Measurements from ENCODE around the gene FAM174B. TPM values are rescaled to one million over a fixed set of nuclear protein-coding genes. Genes with fewer than 3 reads are reported as not detected.

Gene FAM174B
- total RNA-seq, 1 experiment from 2014 or later, result 0.30 TPM

DNA sequence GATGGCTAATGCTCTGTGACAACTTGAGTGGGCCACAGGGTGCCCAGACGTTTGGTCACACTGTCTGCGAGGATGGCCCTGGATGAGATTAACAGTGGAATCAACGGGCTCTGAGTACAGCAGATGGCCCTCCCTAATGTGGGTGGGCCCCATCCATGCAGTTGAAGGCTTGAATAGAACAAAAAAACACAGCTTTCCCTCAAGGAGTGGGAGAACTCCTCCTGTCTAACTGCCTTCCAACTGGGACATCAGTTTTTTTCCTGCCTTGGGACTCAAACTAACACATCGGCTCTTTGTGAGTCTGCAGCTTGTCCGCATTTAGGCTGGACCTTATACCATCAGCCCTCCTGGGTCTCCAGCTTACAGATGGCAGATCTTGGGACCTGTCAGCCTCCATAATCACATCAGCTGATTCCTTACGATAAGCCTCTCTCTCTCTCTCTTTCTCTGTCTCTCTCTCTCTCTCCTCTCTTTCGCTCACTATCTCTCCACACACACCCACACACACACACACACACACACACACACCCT, 20.8 kb downstream of the FAM174B start:
- H3K4me2 ChIP-seq (ENCODE audit: low read length), result no peak overlapping the region
- BruUV-seq (replicated peaks), result no TSS peak
- H3K9me3 ChIP-seq (ENCODE audit: control insufficient read depth in 1 of 2, insufficient read depth in 1 of 2, low read depth in 1 of 2, low read length in 2 of 2), result no peaks in the 10 kb centered on the region
- CTCF ChIA-PET, result no interaction called here
- H3K4me3 ChIP-seq (replicated peaks in 1 of 2; ENCODE audit: low read depth in 1 of 2, low read length in 2 of 2), result no peak overlapping the region
- TF ChIP-seq ELF1 (IDR thresholded peaks at IDR 0.05; ENCODE audit: borderline replicate concordance, low read depth) (no peak), ZNF274 (IDR thresholded peaks at IDR 0.05; ENCODE audit: low read depth, low read length) (no peak), JUND (IDR thresholded peaks at IDR 0.05) (no peak), POLR2A (IDR thresholded peaks at IDR 0.05; ENCODE audit: borderline replicate concordance, extremely low read depth, insufficient read depth, insufficient read length) (no peak), SIN3A (IDR thresholded peaks at IDR 0.05; ENCODE audit: low read depth) (no peak), EGR1 (IDR thresholded peaks at IDR 0.05; ENCODE audit: low read depth) (no peak), FOSL1 (IDR thresholded peaks at IDR 0.05; ENCODE audit: low read depth) (no peak), YY1 (IDR thresholded peaks at IDR 0.05; ENCODE audit: extremely low read depth, insufficient replicate concordance, low read depth, low read length) (no peak), ZFX (IDR thresholded peaks at IDR 0.05) (no peak), POLR2AphosphoS5 (IDR thresholded peaks at IDR 0.05; ENCODE audit: low read depth, low read length) (no peak), EZH2 (IDR thresholded peaks at IDR 0.05) (no peak), CBX3 (IDR thresholded peaks at IDR 0.05; ENCODE audit: low read depth) (no peak)
- TF ChIP-seq, protein P1, sequence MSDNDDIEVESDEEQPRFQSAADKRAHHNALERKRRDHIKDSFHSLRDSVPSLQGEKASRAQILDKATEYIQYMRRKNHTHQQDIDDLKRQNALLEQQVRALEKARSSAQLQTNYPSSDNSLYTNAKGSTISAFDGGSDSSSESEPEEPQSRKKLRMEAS (IDR thresholded peaks at IDR 0.05), result no peak
- TF ChIP-seq, protein P2, sequence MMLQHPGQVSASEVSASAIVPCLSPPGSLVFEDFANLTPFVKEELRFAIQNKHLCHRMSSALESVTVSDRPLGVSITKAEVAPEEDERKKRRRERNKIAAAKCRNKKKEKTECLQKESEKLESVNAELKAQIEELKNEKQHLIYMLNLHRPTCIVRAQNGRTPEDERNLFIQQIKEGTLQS (IDR thresholded peaks at IDR 0.05), result no peak
- TF ChIP-seq, protein P3, sequence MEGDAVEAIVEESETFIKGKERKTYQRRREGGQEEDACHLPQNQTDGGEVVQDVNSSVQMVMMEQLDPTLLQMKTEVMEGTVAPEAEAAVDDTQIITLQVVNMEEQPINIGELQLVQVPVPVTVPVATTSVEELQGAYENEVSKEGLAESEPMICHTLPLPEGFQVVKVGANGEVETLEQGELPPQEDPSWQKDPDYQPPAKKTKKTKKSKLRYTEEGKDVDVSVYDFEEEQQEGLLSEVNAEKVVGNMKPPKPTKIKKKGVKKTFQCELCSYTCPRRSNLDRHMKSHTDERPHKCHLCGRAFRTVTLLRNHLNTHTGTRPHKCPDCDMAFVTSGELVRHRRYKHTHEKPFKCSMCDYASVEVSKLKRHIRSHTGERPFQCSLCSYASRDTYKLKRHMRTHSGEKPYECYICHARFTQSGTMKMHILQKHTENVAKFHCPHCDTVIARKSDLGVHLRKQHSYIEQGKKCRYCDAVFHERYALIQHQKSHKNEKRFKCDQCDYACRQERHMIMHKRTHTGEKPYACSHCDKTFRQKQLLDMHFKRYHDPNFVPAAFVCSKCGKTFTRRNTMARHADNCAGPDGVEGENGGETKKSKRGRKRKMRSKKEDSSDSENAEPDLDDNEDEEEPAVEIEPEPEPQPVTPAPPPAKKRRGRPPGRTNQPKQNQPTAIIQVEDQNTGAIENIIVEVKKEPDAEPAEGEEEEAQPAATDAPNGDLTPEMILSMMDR (IDR thresholded peaks at IDR 0.05 in 2 of 3, conservative IDR thresholded peaks at IDR 0.05 in 1 of 3; ENCODE audit: borderline replicate concordance in 1 of 3, insufficient read depth in 1 of 3, low read depth in 2 of 3, low read length in 2 of 3), result no peak
- H3K27me3 ChIP-seq (ENCODE audit: insufficient read depth, low read length), result no peaks in the 10 kb centered on the region
- no peak overlapping the region for H3K9ac ChIP-seq (ENCODE audit: low read length)
- no peak overlapping the region for H3K27ac ChIP-seq (ENCODE audit: low read depth, low read length)
- RAD21 ChIA-PET (ENCODE audit: low non-redundant PET in 1 of 2, low total read pairs in 2 of 2, uncharacterized antibody in 2 of 2, unreplicated experiment in 2 of 2), result no interaction called here
- H3K4me1 ChIP-seq (ENCODE audit: control insufficient read depth in 1 of 2, insufficient read depth in 2 of 2, low read length in 2 of 2), result peaks cover 0 to 5% of the 10 kb centered on the region in 2 experiments; a peak in 1 of 4 replicates
- no peaks in the 10 kb centered on the region for H3K36me3 ChIP-seq (ENCODE audit: control insufficient read depth in 1 of 2, insufficient read depth in 2 of 2, low read length in 2 of 2)
- H3K79me2 ChIP-seq (ENCODE audit: insufficient read depth, low read length), result no peaks in the 10 kb centered on the region
- no peaks in the 10 kb centered on the region for H3K9me2 ChIP-seq (ENCODE audit: insufficient read depth)
- intact Hi-C loops (cut with micrococcal nuclease), result no loop called here
- POLR2A ChIA-PET, result no interaction called here
- ATAC-seq (no peak), DNase-seq (ENCODE audit: low read depth, low spot score) (no peak)
- H2AFZ ChIP-seq (ENCODE audit: low read depth, low read length, poor library complexity, severe bottlenecking), result no peak overlapping the region
- H4K20me1 ChIP-seq (ENCODE audit: insufficient read depth), result no peaks in the 10 kb centered on the region

Measured in HCT116 (cell line).